ENCODE measurements around the gene SEMA4D. TPM values are rescaled to one million over a fixed set of nuclear protein-coding genes. Genes with fewer than 3 reads are reported as not detected.

SEMA4D gene
- total and polyA plus RNA-seq, 5 experiments from 2014 or later: 154 to 573 (median 359) TPM

DNA sequence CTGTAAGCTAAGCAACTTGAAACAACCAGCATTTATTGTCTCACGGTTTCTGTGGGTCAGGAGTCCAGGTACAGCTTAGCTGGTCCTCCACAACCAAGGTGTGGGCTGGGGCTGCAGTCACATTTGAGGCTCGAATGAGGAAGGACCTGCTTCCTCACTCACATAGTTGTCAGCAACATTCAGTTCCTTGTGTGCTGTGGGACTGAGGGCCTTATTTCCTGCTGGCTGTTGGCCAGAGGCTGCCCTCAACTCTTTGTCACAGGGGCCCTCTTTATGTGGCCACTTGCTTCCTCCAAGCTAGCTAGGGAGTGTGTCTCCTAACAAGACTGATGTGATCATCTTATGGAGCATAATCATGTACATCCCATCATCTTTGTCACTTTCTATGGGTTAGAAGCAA is 29.2 kb upstream of the SEMA4D start:
- Mint-ChIP-seq H3K9me3 (peaks cover 0 to 7% (median 2%) of the 10 kb centered on the region in 9 donors), H3K36me3 (peaks cover 0 to 5% (median 2%) of the 10 kb centered on the region in 3 donors), H3K27ac (peak overlapping the region; percentile 4 to 97 (median 89)), H3K27me3 (no peaks in the 10 kb centered on the region), H3K4me3 (peak overlapping the region; percentile 8 to 61 (median 44)), H3K4me1 (peaks cover 62 to 100% (median 98%) of the 10 kb centered on the region in 4 donors)
- ATAC-seq: no peak
- DNase-seq: no peak
- POLR2A ChIA-PET: interaction anchor here (0.6 to 8.3 kb wide), 8 partner anchors 8 to 72 kb away, joined by 3 to 63 read pairs (median 3); no protein-coding TSS in a partner anchor

DNA sequence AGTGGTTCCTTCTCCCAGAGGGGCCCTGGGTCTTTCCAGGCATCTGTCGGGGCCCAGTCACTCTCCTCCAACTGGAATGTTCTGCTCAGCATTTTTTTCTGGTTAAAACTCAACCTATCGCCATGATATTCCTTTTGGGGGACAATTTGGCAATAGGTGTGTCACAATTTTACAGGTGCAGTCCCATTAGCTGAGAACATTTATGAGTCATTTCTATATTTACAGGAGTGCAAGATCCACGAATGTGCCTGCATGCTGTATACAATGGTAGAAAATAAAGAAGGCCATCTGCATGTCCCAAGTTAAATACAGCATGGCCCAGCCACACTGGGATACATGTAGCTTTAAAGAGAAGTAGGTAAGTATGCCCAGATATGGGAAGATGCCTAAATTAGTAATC is 28.8 kb upstream of the SEMA4D start:
- peaks cover 0 to 7% (median 2%) of the 10 kb centered on the region in 9 donors for H3K9me3 Mint-ChIP-seq
- H3K4me3 Mint-ChIP-seq: peak overlapping the region in 8 of 10 donors; percentile 15 to 61 (median 44)
- H3K27me3 Mint-ChIP-seq: no peaks in the 10 kb centered on the region
- H3K4me1 Mint-ChIP-seq: peaks cover 62 to 99% (median 96%) of the 10 kb centered on the region in 4 donors
- POLR2A ChIA-PET: interaction anchor here (0.8 to 8.3 kb wide), 6 partner anchors 13 to 45 kb away, joined by 3 to 63 read pairs (median 3); no protein-coding TSS in a partner anchor
- H3K36me3 Mint-ChIP-seq: peaks cover 0 to 5% (median 2%) of the 10 kb centered on the region in 3 donors
- DNase-seq (no peak), ATAC-seq (no peak)
- peak overlapping the region; percentile 47 to 97 (median 92) for H3K27ac Mint-ChIP-seq

DNA sequence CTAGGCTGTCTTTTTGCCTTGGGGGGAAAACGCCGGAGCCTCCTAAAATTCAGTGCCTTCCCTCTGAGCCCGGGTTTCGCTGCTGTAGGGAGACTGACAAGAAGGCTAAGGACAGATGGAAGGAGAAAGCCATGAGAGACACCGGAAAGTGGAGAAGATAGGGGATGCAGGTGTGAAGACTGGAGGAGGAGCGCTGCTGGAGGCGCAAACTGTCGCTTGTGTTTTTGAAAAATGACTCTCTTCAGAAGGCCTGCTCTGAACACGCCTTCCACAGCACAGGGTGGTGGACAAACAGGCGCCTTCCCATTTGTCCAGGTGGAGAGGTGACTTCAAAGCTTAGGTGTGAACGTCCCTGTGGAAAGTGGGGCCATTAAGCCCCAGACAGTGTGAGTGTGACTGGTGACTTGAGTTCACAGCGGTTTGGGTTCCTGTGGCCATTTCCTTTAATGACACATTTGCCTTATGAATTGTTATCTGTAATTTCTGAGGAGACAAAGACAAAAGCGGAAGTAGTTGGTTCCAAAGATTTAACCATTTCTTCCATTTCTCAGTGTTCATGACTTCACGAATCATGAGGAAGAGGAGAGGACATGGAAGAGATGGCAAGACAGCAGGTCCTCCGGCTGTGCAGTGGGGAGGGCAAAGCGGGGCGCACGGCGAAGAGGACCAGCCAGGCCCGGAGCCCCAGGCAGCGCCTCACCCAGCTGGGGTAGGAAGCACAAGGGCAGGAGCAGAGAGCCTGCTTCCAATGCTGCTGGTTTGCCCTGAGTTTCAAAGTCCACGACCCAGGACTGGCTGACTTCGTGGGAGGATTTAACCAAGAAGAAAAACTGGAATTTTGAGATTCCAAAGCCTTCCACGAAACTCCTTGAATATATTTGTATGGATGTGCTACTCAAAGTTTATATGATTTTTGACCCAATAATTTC is 27.8 kb upstream of the SEMA4D start:
- DNase-seq (no peak), ATAC-seq (no peak)
- Mint-ChIP-seq H3K27me3 (no peaks in the 10 kb centered on the region), H3K4me3 (peak overlapping the region; percentile 16 to 87 (median 48)), H3K36me3 (peaks cover 0 to 5% (median 2%) of the 10 kb centered on the region in 3 donors), H3K27ac (peak overlapping the region; percentile 87 to 98 (median 96)), H3K9me3 (peaks cover 0 to 7% (median 0%) of the 10 kb centered on the region in 9 donors), H3K4me1 (peaks cover 59 to 98% (median 94%) of the 10 kb centered on the region in 4 donors)
- POLR2A ChIA-PET: interaction anchor here (1.0 to 8.3 kb wide), 7 partner anchors 9 to 44 kb away, joined by 3 to 63 read pairs (median 7); no protein-coding TSS in a partner anchor

DNA sequence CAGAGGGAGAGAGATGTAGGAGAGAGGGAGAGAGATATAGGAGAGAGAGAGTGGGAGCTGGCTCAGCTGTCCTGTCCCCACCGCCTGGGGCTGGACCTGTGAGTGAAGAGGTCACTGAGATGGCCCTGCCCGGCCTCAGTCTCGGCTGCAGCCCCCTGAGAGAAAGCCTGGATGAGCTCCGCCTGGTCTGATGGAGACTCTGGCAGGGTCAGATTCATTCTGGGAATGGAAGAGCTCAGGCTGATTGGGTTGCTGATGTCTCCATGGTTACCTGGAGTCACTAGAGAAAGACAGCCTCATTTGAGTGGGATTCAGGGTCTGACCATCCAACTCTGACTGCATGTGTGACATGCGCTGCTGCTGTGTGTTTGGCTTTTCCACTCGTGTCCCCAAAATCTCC is 27.1 kb upstream of the SEMA4D start:
- POLR2A ChIA-PET: interaction anchor here (1.0 to 8.3 kb wide), 6 partner anchors 10 to 43 kb away, joined by 3 to 63 read pairs (median 6); no protein-coding TSS in a partner anchor
- Mint-ChIP-seq H3K36me3 (peaks cover 0 to 5% (median 2%) of the 10 kb centered on the region in 3 donors), H3K27me3 (no peaks in the 10 kb centered on the region), H3K9me3 (peaks cover 0 to 7% (median 0%) of the 10 kb centered on the region in 9 donors), H3K4me1 (peaks cover 62 to 98% (median 94%) of the 10 kb centered on the region in 4 donors), H3K4me3 (peak overlapping the region; percentile 27 to 87 (median 67)), H3K27ac (peak overlapping the region; percentile 87 to 98 (median 96))
- ATAC-seq (no peak), DNase-seq (no peak)

DNA sequence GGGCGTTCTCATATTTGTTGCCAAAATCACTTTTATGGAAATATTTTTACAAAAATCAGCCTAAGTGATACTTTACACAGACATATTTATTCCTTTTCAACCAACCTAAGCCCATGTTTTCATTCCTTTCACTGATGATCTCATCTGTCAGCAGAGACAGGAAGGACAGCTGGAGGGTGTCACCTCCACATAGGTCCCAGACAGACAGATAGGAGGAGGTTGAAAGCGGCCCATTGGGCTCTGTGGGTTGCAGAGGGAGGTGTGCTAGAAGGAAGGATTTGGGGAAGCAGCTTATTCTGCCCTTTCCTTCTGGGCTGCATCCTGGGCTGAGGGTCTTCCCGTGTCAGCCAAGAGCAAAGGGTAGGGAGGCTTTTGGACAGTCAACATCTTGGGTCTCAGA is 26.0 kb upstream of the SEMA4D start:
- DNase-seq: peak in 9 of 10 donors; percentile 21 to 72 (median 48)
- peak overlapping the region; percentile 87 to 98 (median 96) for H3K27ac Mint-ChIP-seq
- H3K36me3 Mint-ChIP-seq: peaks cover 0 to 5% (median 2%) of the 10 kb centered on the region in 3 donors
- ATAC-seq: peak; percentile 42 to 56
- POLR2A ChIA-PET: interaction anchor here (0.6 to 6.5 kb wide), 22 partner anchors 8 to 105 kb away, joined by 3 to 65 read pairs (median 6); partner anchors contain the start of gene SEMA4D
- peaks cover 62 to 99% (median 94%) of the 10 kb centered on the region in 4 donors for H3K4me1 Mint-ChIP-seq
- peak overlapping the region; percentile 12 to 87 (median 74) for H3K4me3 Mint-ChIP-seq
- peaks cover 0 to 7% (median 0%) of the 10 kb centered on the region in 9 donors for H3K9me3 Mint-ChIP-seq
- H3K27me3 Mint-ChIP-seq: no peaks in the 10 kb centered on the region

DNA sequence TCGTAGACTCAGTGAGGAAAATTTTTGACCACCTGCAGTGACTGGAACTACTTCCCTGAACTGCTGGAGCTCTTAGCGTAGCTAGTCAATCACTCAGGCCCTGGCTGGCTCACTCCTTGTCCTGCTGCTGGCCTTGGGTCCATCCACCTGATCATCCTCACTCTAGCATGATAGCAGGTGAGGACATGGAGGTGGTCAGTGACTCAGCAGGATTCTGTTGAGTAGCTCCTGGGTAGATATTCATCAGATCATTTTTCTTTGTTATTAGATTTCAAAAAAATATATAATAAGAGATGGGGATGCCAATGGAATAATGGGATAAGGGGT is 25.0 kb upstream of the SEMA4D start:
- Mint-ChIP-seq H3K4me1 (peaks cover 56 to 99% (median 94%) of the 10 kb centered on the region in 4 donors), H3K27ac (peak overlapping the region; percentile 87 to 98 (median 96)), H3K9me3 (peaks cover 0 to 4% (median 0%) of the 10 kb centered on the region in 9 donors), H3K36me3 (peaks cover 0 to 5% (median 0%) of the 10 kb centered on the region in 3 donors), H3K4me3 (peak overlapping the region; percentile 49 to 87 (median 75)), H3K27me3 (no peaks in the 10 kb centered on the region)
- ATAC-seq (no peak), DNase-seq (no peak)
- POLR2A ChIA-PET: interaction anchor here (0.7 to 6.5 kb wide), 26 partner anchors 9 to 151 kb away, joined by 3 to 65 read pairs (median 6); partner anchors contain the start of gene SEMA4D

DNA sequence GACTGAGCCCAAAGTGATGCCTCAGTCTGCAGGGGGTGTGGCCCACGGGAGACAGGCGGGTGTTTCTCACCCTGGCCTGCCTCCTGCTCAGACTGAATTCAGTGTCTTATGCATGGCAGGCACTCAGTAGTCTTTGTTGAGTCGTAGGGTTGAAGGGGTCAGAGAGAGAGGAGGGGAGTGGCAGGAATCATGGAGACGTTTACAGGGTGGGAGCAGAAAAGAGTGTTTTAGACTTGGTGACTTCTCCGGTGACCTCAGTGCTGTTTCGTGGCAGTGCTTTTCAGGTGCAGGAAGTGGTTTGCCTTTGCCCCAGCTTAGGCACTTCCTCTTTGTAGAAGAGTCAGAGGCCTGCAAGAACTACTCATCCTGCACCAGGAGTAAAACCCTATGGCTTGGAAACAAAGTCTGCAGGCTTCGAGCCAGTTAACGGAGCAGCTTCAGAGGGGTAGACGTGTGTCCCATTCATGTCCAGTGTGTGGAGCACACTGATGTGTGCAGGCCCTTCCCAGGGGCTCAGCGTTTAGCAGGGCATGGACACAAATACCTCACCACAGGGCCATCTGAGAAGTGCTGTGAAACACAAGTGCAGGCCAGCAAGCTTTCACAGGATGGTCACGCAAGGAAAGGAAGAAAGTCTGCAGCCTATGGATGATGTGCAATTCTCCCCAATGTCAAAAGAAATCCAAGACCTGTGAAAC is 24.5 kb upstream of the SEMA4D start:
- Mint-ChIP-seq H3K27me3 (no peaks in the 10 kb centered on the region), H3K4me3 (peak overlapping the region; percentile 49 to 87 (median 75)), H3K36me3 (peaks cover 0 to 4% (median 0%) of the 10 kb centered on the region in 3 donors), H3K27ac (peak overlapping the region; percentile 87 to 98 (median 96)), H3K4me1 (peaks cover 56 to 99% (median 94%) of the 10 kb centered on the region in 4 donors), H3K9me3 (peaks cover 0 to 4% (median 0%) of the 10 kb centered on the region in 9 donors)
- POLR2A ChIA-PET: interaction anchor here (0.7 to 6.5 kb wide), 25 partner anchors 9 to 204 kb away, joined by 3 to 65 read pairs (median 7); partner anchors contain the start of genes SECISBP2 and SEMA4D
- DNase-seq (peak; percentile 41 to 90 (median 81)), ATAC-seq (peak; percentile 84 to 89)

DNA sequence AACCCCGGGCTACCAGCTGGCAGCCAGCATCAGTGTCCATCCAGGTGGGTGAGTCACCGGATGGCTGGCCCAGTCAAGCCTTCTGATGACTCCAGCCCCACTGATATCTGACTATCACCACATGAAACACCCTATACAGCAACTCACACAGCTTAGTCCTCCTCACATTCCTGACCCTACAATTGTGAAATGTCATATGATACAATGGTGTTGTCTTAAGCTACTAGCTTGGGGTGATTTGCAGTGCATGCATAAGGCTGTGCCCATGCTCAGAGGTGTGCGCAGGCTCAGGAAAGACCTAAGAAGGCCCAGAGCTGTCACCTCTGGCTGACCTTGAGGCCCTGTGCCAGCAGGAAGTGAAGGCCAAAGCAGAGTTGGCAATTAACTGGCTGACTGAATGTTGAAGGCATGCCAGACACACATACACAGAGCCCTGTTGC is 21.5 kb upstream of the SEMA4D start:
- H3K27ac Mint-ChIP-seq: peak overlapping the region; percentile 87 to 98 (median 95)
- no peak for DNase-seq

DNA sequence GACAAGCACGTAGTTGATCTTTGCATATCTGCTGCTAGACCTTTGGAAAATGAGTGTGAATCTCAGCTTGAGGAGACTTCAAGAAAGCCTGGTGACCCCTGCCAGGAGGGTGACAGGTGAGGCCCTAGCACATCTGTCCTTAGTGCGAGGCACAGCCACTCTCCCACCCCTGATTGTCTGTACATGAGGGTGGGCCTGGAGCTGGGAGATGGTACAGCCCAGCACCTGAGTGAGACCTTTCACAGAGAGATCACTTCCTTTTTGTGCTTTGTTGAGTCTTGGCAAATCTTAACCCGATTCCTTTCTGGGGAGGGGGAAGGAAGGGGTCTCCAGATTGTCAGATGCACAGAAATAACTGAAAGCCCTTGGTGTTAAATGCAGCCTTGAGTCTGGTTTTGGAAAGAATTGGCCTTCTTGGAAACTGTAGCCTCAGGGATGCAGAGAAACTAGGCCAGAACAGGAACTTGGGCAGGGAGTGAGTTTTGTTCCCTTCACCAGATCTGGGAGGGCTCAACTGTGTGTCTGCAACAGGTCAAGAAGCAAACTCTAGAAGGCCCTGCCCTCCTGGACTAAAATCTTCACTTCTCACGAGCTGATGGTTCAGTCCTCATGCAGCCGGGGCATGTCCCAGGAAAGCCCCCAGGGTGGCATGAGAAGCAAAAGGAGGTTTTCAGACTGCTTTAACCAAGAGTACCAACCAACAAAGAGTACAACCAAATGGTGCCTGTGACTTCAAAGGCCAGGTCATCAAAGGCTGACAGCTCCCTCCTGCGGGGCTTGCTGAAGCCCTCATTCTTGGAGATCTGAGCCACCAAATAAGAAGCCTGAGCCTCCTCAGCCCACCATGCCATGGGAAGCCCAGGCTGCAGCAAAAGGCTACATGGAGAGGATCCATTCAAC is 20.8 kb upstream of the SEMA4D start:
- peak overlapping the region; percentile 6 to 71 (median 44) for H3K4me3 Mint-ChIP-seq

More for the DNA sequence above, 21.5 kb upstream of the SEMA4D start:
- no peaks in the 10 kb centered on the region for H3K27me3 Mint-ChIP-seq
- no peaks in the 10 kb centered on the region for H3K36me3 Mint-ChIP-seq
- no peak for ATAC-seq
- no peaks in the 10 kb centered on the region for H3K9me3 Mint-ChIP-seq
- POLR2A ChIA-PET: interaction anchor here (0.8 to 6.5 kb wide), 13 partner anchors 8 to 63 kb away, joined by 3 to 65 read pairs (median 3); no protein-coding TSS in a partner anchor
- peaks cover 50 to 88% (median 82%) of the 10 kb centered on the region in 4 donors for H3K4me1 Mint-ChIP-seq
- peak overlapping the region; percentile 8 to 79 (median 56) for H3K4me3 Mint-ChIP-seq

DNA sequence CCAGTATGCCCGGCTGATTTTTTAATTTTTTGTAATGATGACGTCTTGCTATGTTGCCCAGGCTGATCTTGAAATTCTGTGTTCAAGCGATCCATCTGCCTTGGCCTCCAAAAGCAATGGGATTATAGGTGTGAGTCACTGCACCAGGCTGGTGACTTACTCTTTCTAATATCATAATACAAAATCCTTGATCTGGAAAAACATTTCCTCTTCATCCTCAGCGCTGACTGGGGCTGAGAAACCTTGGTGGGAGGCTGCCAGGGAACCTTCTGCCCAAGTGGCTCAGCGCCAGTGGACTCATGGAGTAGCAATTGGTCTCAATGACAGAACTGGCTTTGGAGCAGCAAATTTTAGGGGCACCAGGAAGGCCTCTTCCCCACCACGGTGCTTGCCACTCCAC is 17.5 kb upstream of the SEMA4D start:
- H3K27me3 Mint-ChIP-seq: no peaks in the 10 kb centered on the region
- ATAC-seq (no peak), DNase-seq (no peak)
- no peaks in the 10 kb centered on the region for H3K36me3 Mint-ChIP-seq
- H3K4me1 Mint-ChIP-seq: peaks cover 51 to 87% (median 77%) of the 10 kb centered on the region in 4 donors
- peak overlapping the region in 5 of 10 donors; percentile 22 to 76 (median 51) for H3K27ac Mint-ChIP-seq
- no peaks in the 10 kb centered on the region for H3K9me3 Mint-ChIP-seq
- H3K4me3 Mint-ChIP-seq: no peak overlapping the region
- POLR2A ChIA-PET: interaction anchor here (1.0 kb wide), 1 partner anchor 14 kb away, joined by 4 read pairs; no protein-coding TSS in a partner anchor

More for the DNA sequence above, 20.8 kb upstream of the SEMA4D start:
- DNase-seq: no peak
- ATAC-seq: no peak
- peaks cover 48 to 88% (median 80%) of the 10 kb centered on the region in 4 donors for H3K4me1 Mint-ChIP-seq
- POLR2A ChIA-PET: interaction anchor here (0.8 to 6.5 kb wide), 11 partner anchors 9 to 43 kb away, joined by 3 to 65 read pairs (median 3); no protein-coding TSS in a partner anchor
- no peaks in the 10 kb centered on the region for H3K9me3 Mint-ChIP-seq
- peak overlapping the region; percentile 87 to 98 (median 95) for H3K27ac Mint-ChIP-seq
- H3K36me3 Mint-ChIP-seq: no peaks in the 10 kb centered on the region
- H3K27me3 Mint-ChIP-seq: no peaks in the 10 kb centered on the region

DNA sequence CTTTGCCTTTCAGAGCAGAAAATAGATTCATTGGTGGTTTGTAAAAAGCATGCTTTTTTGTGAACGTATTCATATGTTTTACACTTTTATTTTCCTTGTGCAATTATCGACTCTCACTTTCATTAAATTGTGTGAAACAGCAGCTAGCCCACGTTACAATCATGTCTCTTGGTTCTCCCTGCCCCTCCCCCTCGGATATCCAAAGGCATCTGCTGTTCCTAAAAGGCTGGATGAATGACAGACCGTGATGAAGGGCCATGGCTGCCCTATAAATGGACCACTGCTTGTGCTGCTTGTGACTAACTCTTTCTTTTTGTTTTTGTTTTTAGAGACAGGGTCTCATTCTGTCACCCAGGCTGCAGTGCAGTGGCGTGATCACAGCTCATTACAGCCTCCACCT is 17.0 kb upstream of the SEMA4D start:
- POLR2A ChIA-PET: interaction anchor here (1.0 kb wide), 1 partner anchor 14 kb away, joined by 4 read pairs; no protein-coding TSS in a partner anchor
- Mint-ChIP-seq H3K4me3 (no peak overlapping the region), H3K27ac (peak overlapping the region in 4 of 10 donors; percentile 8 to 56 (median 38))

More for the DNA sequence above, 17.0 kb upstream of the SEMA4D start:
- Mint-ChIP-seq H3K36me3 (no peaks in the 10 kb centered on the region), H3K4me1 (peaks cover 49 to 87% (median 77%) of the 10 kb centered on the region in 4 donors), H3K9me3 (no peaks in the 10 kb centered on the region), H3K27me3 (no peaks in the 10 kb centered on the region)
- no peak for DNase-seq
- no peak for ATAC-seq
